GM23338 (cell line): ENCODE results near the gene MYPOP. TPM values are rescaled to one million over a fixed set of nuclear protein-coding genes. Genes with fewer than 3 reads are reported as not detected.

Source experiments
- ATAC-seq: fragments of 200-7000 bp; cut with Tn5 transposase; 3 replicates; pipeline ENCODE4 v1.9.1; 2020
- DNase-seq: peaks from one replicate; pipeline ENCODE4 v3.0.0-alpha.2; 2015; ENCODE audit warnings: low spot score
- H2AFZ ChIP-seq: fragments of 200-600 bp; sonication (generic); 2 replicates; pipeline ENCODE4 v1.8.0; 2016; ENCODE audit warnings: antibody characterized with exemption, mild to moderate bottlenecking, moderate library complexity
- H3F3A ChIP-seq: fragments of 200-600 bp; sonication (generic); replicated peaks from 2 replicates; pipeline ENCODE4 v1.8.0; 2017; ENCODE audit warnings: antibody characterized with exemption, mixed run types, low read depth
- H3K27ac ChIP-seq: fragments of 200-600 bp; sonication (generic); 2 replicates; pipeline ENCODE4 v1.6.1; 2016; ENCODE audit warnings: low read depth
- H3K27me3 ChIP-seq: fragments of 200-600 bp; sonication (generic); 2 replicates; pipeline ENCODE4 v1.8.0; 2016; ENCODE audit warnings: mild to moderate bottlenecking, mixed run types, moderate library complexity; ENCODE audit not compliant: insufficient read depth
- H3K36me3 ChIP-seq: fragments of 200-600 bp; sonication (generic); 2 replicates; pipeline ENCODE4 v1.8.0; 2016; ENCODE audit warnings: mild to moderate bottlenecking; ENCODE audit not compliant: insufficient read depth
- H3K4me1 ChIP-seq: fragments of 200-600 bp; sonication (generic); 2 replicates; pipeline ENCODE4 v1.8.0; 2016; ENCODE audit warnings: mild to moderate bottlenecking, moderate library complexity; ENCODE audit not compliant: insufficient read depth
- H3K4me2 ChIP-seq: fragments of 200-600 bp; sonication (generic); 2 replicates; pipeline ENCODE4 v1.7.1; 2017; ENCODE audit warnings: mixed run types
- H3K4me3 ChIP-seq: fragments of 200-600 bp; sonication (generic); 2 replicates; pipeline ENCODE4 v1.6.1; 2016; ENCODE audit warnings: mixed run types
- H3K79me2 ChIP-seq: fragments of 200-600 bp; sonication (generic); replicated peaks from 2 replicates; pipeline ENCODE4 v1.8.0; 2017; ENCODE audit warnings: mild to moderate bottlenecking; ENCODE audit not compliant: insufficient read depth
- H3K9me2 ChIP-seq: fragments of 200-600 bp; sonication (generic); 2 replicates; pipeline ENCODE4 v1.8.0; 2017; ENCODE audit not compliant: insufficient read depth
- H4K20me1 ChIP-seq: fragments of 200-600 bp; sonication (generic); replicated peaks from 2 replicates; pipeline ENCODE4 v1.8.0; 2017; ENCODE audit warnings: mild to moderate bottlenecking; ENCODE audit not compliant: insufficient read depth
- H3K27ac Mint-ChIP-seq: 2 replicates; pipeline ENCODE4 v1.8.0; 2020; ENCODE audit warnings: inconsistent platforms, mild to moderate bottlenecking, moderate library complexity, mixed read lengths
- H3K27me3 Mint-ChIP-seq: 3 replicates; pipeline ENCODE4 v1.8.0; 2022; ENCODE audit warnings: low read depth, mild to moderate bottlenecking, moderate library complexity, mixed read lengths, inconsistent platforms; ENCODE audit not compliant: insufficient read depth, poor library complexity
- H3K36me3 Mint-ChIP-seq: 3 replicates; pipeline ENCODE4 v1.8.0; 2021; ENCODE audit warnings: low read depth, mild to moderate bottlenecking, inconsistent platforms, moderate library complexity, mixed read lengths
- H3K4me1 Mint-ChIP-seq: 3 replicates; pipeline ENCODE4 v1.8.0; 2020; ENCODE audit warnings: mild to moderate bottlenecking, inconsistent platforms, mixed read lengths
- H3K4me3 Mint-ChIP-seq: 3 replicates; pipeline ENCODE4 v1.8.0; 2021; ENCODE audit warnings: moderate library complexity, mild to moderate bottlenecking, inconsistent platforms, mixed read lengths
- H3K9me3 Mint-ChIP-seq: 3 replicates; pipeline ENCODE4 v1.8.0; 2020; ENCODE audit warnings: moderate library complexity, mild to moderate bottlenecking, inconsistent platforms, mixed read lengths
- CREB1 ChIP-seq: fragments of 250-450 bp; sonication (Bioruptor Pico); IDR thresholded peaks from 2 replicates; pipeline ENCODE4 v1.5.0; 2020; ENCODE audit warnings: low read depth, mild to moderate bottlenecking, moderate library complexity
- CTCF ChIP-seq, 2 experiments: fragments of 200-600 bp in 1 of 2; sonication (generic) in 1 of 2; conservative IDR thresholded peaks; 2 replicates each; pipeline versions ENCODE4 v1.5.1 to v1.6.1; 2016 to 2017; ENCODE audit warnings: antibody characterized with exemption in 2 of 2, low read depth in 2 of 2, mild to moderate bottlenecking in 2 of 2, moderate library complexity in 1 of 2
- ETS1 ChIP-seq: IDR thresholded peaks from 2 replicates; pipeline ENCODE4 v1.6.1; 2016; ENCODE audit warnings: antibody characterized with exemption
- EZH2 ChIP-seq: fragments of 200-600 bp; sonication (generic); IDR thresholded peaks from one replicate; pipeline ENCODE4 v1.8.0; 2017; ENCODE audit warnings: antibody characterized with exemption, mild to moderate bottlenecking, low read depth; ENCODE audit not compliant: unreplicated experiment
- EZH2phosphoT487 ChIP-seq: fragments of 200-600 bp; sonication (generic); IDR thresholded peaks from one replicate; pipeline ENCODE4 v1.8.1; 2018; ENCODE audit warnings: antibody characterized with exemption; ENCODE audit not compliant: unreplicated experiment
- JUNB ChIP-seq: IDR thresholded peaks from one replicate; pipeline ENCODE4 v1.6.1; 2016; ENCODE audit warnings: antibody characterized with exemption; ENCODE audit not compliant: unreplicated experiment
- NANOG ChIP-seq: IDR thresholded peaks from 2 replicates; pipeline ENCODE4 v1.6.1; 2016; ENCODE audit warnings: antibody characterized with exemption, borderline replicate concordance
- POLR2AphosphoS5 ChIP-seq: IDR thresholded peaks from 2 replicates; pipeline ENCODE4 v1.6.1; 2016; ENCODE audit warnings: antibody characterized with exemption, low read depth
- REST ChIP-seq: IDR thresholded peaks from one replicate; pipeline ENCODE4 v1.6.1; 2018; ENCODE audit warnings: antibody characterized with exemption; ENCODE audit not compliant: unreplicated experiment
- STAT1 ChIP-seq: IDR thresholded peaks from one replicate; pipeline ENCODE4 v1.6.1; 2016; ENCODE audit warnings: antibody characterized with exemption; ENCODE audit not compliant: unreplicated experiment
- ZNF114 ChIP-seq: fragments of 250-450 bp; sonication (Bioruptor Pico); IDR thresholded peaks from 2 replicates; pipeline ENCODE4 v1.5.0; 2020; ENCODE audit warnings: mild to moderate bottlenecking, moderate library complexity
- ZNF331 ChIP-seq: fragments of 250-450 bp; sonication (Bioruptor Pico); IDR thresholded peaks from 2 replicates; pipeline ENCODE4 v1.5.0; 2020; ENCODE audit warnings: low read depth, mild to moderate bottlenecking, moderate library complexity
- ZNF462 ChIP-seq: fragments of 250-450 bp; sonication (Bioruptor Pico); IDR thresholded peaks from 2 replicates; pipeline ENCODE4 v1.5.0; 2020; ENCODE audit warnings: mild to moderate bottlenecking, moderate library complexity
- polyA plus RNA-seq: library from polyadenylated mRNA; unstranded; fragments of >200 nt; fragmentation: Nextera tagmentation; extraction: Ambion mirVana; gene quantifications from 2 replicates; pipeline ENCODE4 v1.2.1, GENCODE V29; 2016
- total RNA-seq: library from RNA; depleted of rRNA; stranded (reverse); fragments of >200 nt; shearing (Covaris generic); gene quantifications from 2 replicates; pipeline ENCODE4 v1.2.3, GENCODE V29; 2014

Gene MYPOP
- total and polyA plus RNA-seq, 2 experiments from 2014 or later = 3.0 to 6.9 TPM

GRCh38 chr19:45852145-45852750, 50.2 kb downstream of the MYPOP start:
- H4K20me1 ChIP-seq = peaks cover 37% of the 10 kb centered on the region
- Mint-ChIP-seq H3K27me3 (peaks cover 13% of the 10 kb centered on the region), H3K36me3 (peaks cover 69% of the 10 kb centered on the region), H3K4me1 (no peaks in the 10 kb centered on the region), H3K4me3 (no peak overlapping the region), H3K9me3 (no peaks in the 10 kb centered on the region), H3K27ac (no peak overlapping the region; the same call in 1 of the 2 replicates)
- no peak overlapping the region for H3K4me3 ChIP-seq
- peaks cover 23% of the 10 kb centered on the region for H3K79me2 ChIP-seq
- no peaks in the 10 kb centered on the region for H3K4me1 ChIP-seq
- H3F3A ChIP-seq = peaks cover 20% of the 10 kb centered on the region
- DNase-seq (no peak), ATAC-seq (no peak)
- no peaks in the 10 kb centered on the region for H3K27me3 ChIP-seq
- no peak overlapping the region for H2AFZ ChIP-seq
- no peaks in the 10 kb centered on the region for H3K9me2 ChIP-seq
- H3K27ac ChIP-seq = no peak overlapping the region
- TF ChIP-seq ETS1 = no peak
- TF ChIP-seq ZNF462 (CRISPR knock-in tag) = no peak
- no peak for TF ChIP-seq EZH2phosphoT487
- no peak for TF ChIP-seq POLR2AphosphoS5
- TF ChIP-seq EZH2 = no peak
- no peak for TF ChIP-seq ZNF114 (CRISPR knock-in tag)
- TF ChIP-seq ZNF331 (CRISPR knock-in tag) = no peak
- no peak for TF ChIP-seq REST
- TF ChIP-seq STAT1 = no peak
- TF ChIP-seq JUNB = no peak
- no peak for TF ChIP-seq CTCF (conservative IDR thresholded peaks at IDR 0.05; ENCODE audit: low read depth in 2 of 2)
- no peak for TF ChIP-seq CREB1
- no peak for TF ChIP-seq NANOG
- no peak overlapping the region for H3K4me2 ChIP-seq
- H3K36me3 ChIP-seq = peaks cover 50% of the 10 kb centered on the region
